Measurements from ENCODE around the gene RTCB.

The RTCB gene

GRCh38 chr22:32411829-32412592, at the start of gene RTCB:
TSS of gene RTCB (minus strand) at chr22:32412247. CDS start at chr22:32412156, 91 bp downstream.
- in situ Hi-C loops (cut with HindIII; ENCODE audit: low sequenced_read_pairs): no loop called here

- in situ Hi-C loops (cut with HindIII; ENCODE audit: low sequenced_read_pairs): no loop called here
Observed at GRCh38 chr22:32457031-32457430, 45.0 kb upstream of the RTCB start.

GRCh38 chr22:32448980-32449379, 36.9 kb upstream of the RTCB start:
- in situ Hi-C loops (cut with HindIII; ENCODE audit: low sequenced_read_pairs): no loop called here

- in situ Hi-C loops (cut with HindIII; ENCODE audit: low sequenced_read_pairs): no loop called here
Observed at GRCh38 chr22:32446321-32446720, 34.3 kb upstream of the RTCB start.

GRCh38 chr22:32444068-32444467, 32.0 kb upstream of the RTCB start:
- in situ Hi-C loops (cut with HindIII; ENCODE audit: low sequenced_read_pairs): no loop called here

- in situ Hi-C loops (cut with HindIII; ENCODE audit: low sequenced_read_pairs): no loop called here
Observed at GRCh38 chr22:32430352-32430751, 18.3 kb upstream of the RTCB start.

- in situ Hi-C loops (cut with HindIII; ENCODE audit: low sequenced_read_pairs): no loop called here
Observed at GRCh38 chr22:32426881-32427280, 14.8 kb upstream of the RTCB start.

- in situ Hi-C loops (cut with HindIII; ENCODE audit: low sequenced_read_pairs): no loop called here
Observed at GRCh38 chr22:32423664-32424063, 11.6 kb upstream of the RTCB start.

- in situ Hi-C loops (cut with HindIII; ENCODE audit: low sequenced_read_pairs): no loop called here
Observed at GRCh38 chr22:32422062-32422461, 10.0 kb upstream of the RTCB start.

GRCh38 chr22:32421484-32421883, 9.4 kb upstream of the RTCB start:
- in situ Hi-C loops (cut with HindIII; ENCODE audit: low sequenced_read_pairs): no loop called here

- in situ Hi-C loops (cut with HindIII; ENCODE audit: low sequenced_read_pairs): no loop called here
Observed at GRCh38 chr22:32417906-32418305, 5.9 kb upstream of the RTCB start.

- in situ Hi-C loops (cut with HindIII; ENCODE audit: low sequenced_read_pairs): no loop called here
Observed at GRCh38 chr22:32416556-32417085, 4.6 kb upstream of the RTCB start.

- in situ Hi-C loops (cut with HindIII; ENCODE audit: low sequenced_read_pairs): no loop called here
Observed at GRCh38 chr22:32414191-32414590, 2.1 kb upstream of the RTCB start.

- in situ Hi-C loops (cut with HindIII; ENCODE audit: low sequenced_read_pairs): no loop called here
Observed at GRCh38 chr22:32413719-32414118, 1.7 kb upstream of the RTCB start.

- in situ Hi-C loops (cut with HindIII; ENCODE audit: low sequenced_read_pairs): no loop called here
Observed at GRCh38 chr22:32411402-32411801, 645 bp downstream of the RTCB start.

- in situ Hi-C loops (cut with HindIII; ENCODE audit: low sequenced_read_pairs): no loop called here
Observed at GRCh38 chr22:32410459-32410858, 1.6 kb downstream of the RTCB start.

- in situ Hi-C loops (cut with HindIII; ENCODE audit: low sequenced_read_pairs): no loop called here
Observed at GRCh38 chr22:32409977-32410376, 2.1 kb downstream of the RTCB start.

- in situ Hi-C loops (cut with HindIII; ENCODE audit: low sequenced_read_pairs): no loop called here
Observed at GRCh38 chr22:32407936-32408335, 4.1 kb downstream of the RTCB start.

GRCh38 chr22:32407312-32407711, 4.7 kb downstream of the RTCB start:
- in situ Hi-C loops (cut with HindIII; ENCODE audit: low sequenced_read_pairs): no loop called here

- in situ Hi-C loops (cut with HindIII; ENCODE audit: low sequenced_read_pairs): no loop called here
Observed at GRCh38 chr22:32404021-32404420, 8.0 kb downstream of the RTCB start.

- in situ Hi-C loops (cut with HindIII; ENCODE audit: low sequenced_read_pairs): no loop called here
Observed at GRCh38 chr22:32401486-32401885, 10.6 kb downstream of the RTCB start.

GRCh38 chr22:32396746-32397145, 15.3 kb downstream of the RTCB start:
- in situ Hi-C loops (cut with HindIII; ENCODE audit: low sequenced_read_pairs): no loop called here

GRCh38 chr22:32396255-32396654, 15.8 kb downstream of the RTCB start:
- in situ Hi-C loops (cut with HindIII; ENCODE audit: low sequenced_read_pairs): no loop called here
